Muscle of arm (tissue), 14 donors: Measurements from ENCODE around the gene TRIM45. TPM values are rescaled to one million over a fixed set of nuclear protein-coding genes. Genes with fewer than 3 reads are reported as not detected.
A peak's percentile ranks its signal among the peaks of the same experiment; 100 is the strongest.
"Not testable (repeated sequence)": the region's sequence is repeated elsewhere in the genome, so short reads cannot be mapped to it uniquely, and the experiment has no call there.

Experiments used
- DNase-seq: peaks from one replicate; pipeline ENCODE4 v3.0.0-alpha.2; 2013
- long read RNA-seq, 11 donors: transcript quantifications; one replicate each; lab custom pipeline, GENCODE V29; 2026
- polyA plus RNA-seq, 12 donors: library from polyadenylated mRNA; unstranded; fragments of 120-200 nt; gene quantifications; one replicate each; pipeline ENCODE4 v1.2.1, GENCODE V29; 2013; ENCODE audit not compliant: insufficient read length in 12 of 12

The TRIM45 gene
- polyA plus RNA-seq, result 100 to 1,000 TPM in 1 of 12 donors, 10 to 100 TPM in 11; 10.5 to 122 (median 18.4) TPM
- long read RNA-seq, donor 1, partial matches to known transcripts, result 0 of 1 reads
- long read RNA-seq, donor 1, other reads (novel, unspliced or antisense), result 0 of 1 reads
- long read RNA-seq, donor 2, transcript TRIM45-201 (6 exons, 3,515 nt), result major isoform, 6 of 6 reads
- long read RNA-seq, donor 2, partial matches to known transcripts, result 0 of 6 reads
- long read RNA-seq, donor 2, other reads (novel, unspliced or antisense), result 0 of 6 reads
- long read RNA-seq, donor 3, partial matches to known transcripts, result 0 of 3 reads
- long read RNA-seq, donor 3, other reads (novel, unspliced or antisense), result 0 of 3 reads
- long read RNA-seq, donor 4, result 0 reads
- long read RNA-seq, donor 5, partial matches to known transcripts, result 0 of 4 reads
- long read RNA-seq, donor 5, other reads (novel, unspliced or antisense), result 0 of 4 reads
- long read RNA-seq, donor 6, partial matches to known transcripts, result 0 of 1 reads
- long read RNA-seq, donor 6, other reads (novel, unspliced or antisense), result 0 of 1 reads
- long read RNA-seq, donor 7, partial matches to known transcripts, result 0 of 3 reads
- long read RNA-seq, donor 7, other reads (novel, unspliced or antisense), result 0 of 3 reads
- long read RNA-seq, donor 8, partial matches to known transcripts, result 26 of 30 reads
- long read RNA-seq, donor 8, other reads (novel, unspliced or antisense), result 0 of 30 reads
- long read RNA-seq, donor 9, partial matches to known transcripts, result 8 of 9 reads
- long read RNA-seq, donor 9, other reads (novel, unspliced or antisense), result 0 of 9 reads
- long read RNA-seq, donor 10, partial matches to known transcripts, result 0 of 10 reads
- long read RNA-seq, donor 10, other reads (novel, unspliced or antisense), result 6 of 10 reads
- long read RNA-seq, donor 11, result 0 reads

DNA sequence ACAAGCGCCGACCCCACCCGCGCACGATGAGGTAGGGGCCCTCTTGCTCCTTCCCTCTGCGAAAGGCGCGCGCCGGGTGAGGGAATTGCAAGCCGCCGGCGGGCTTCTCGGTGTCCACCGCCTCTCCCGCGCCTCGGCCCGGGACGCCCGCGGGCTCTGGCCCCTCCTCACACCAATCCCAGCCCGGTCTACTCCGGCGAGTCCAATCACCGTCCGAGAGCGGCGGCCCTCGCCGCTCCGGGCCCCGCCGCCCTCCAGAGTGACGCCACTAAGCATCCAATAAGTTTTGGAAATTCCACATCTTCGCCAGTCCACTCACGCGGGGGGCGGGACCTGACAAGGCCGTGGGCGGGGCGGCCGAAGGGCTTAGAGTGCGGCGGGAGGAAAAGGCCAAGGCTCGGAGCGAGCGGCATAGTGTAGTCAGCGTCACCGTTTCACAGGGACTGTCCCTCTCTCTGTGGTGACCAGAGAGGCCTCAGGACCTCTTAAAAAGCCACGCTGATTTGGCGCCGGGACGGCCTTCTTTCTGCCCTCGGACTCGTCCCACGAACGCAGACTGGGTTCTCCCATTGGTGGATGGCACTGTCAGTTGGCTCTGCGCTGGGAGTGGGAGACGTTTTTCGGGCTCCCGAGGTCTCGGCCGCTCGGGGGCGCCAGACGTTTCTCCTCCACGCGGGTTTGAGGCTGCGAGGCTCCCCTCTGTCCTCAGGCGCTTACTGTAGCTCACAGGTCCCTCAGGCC, at the start of gene TRIM45:
TRIM45 (minus strand) TSS at position 161 of the 741 bp plus-strand sequence. CDS start 548 bp downstream, outside the sequence.
- peak; percentile 96 for DNase-seq

GRCh38 chr1:117169871-117170596, 48.5 kb upstream of the TRIM45 start:
- no peak for DNase-seq

GRCh38 chr1:117167402-117167801, 45.9 kb upstream of the TRIM45 start:
- no peak for DNase-seq

- no peak for DNase-seq
Measured at GRCh38 chr1:117166076-117166475, 44.5 kb upstream of the TRIM45 start.

- DNase-seq, result no peak
Measured at GRCh38 chr1:117164209-117164608, 42.7 kb upstream of the TRIM45 start.

DNA sequence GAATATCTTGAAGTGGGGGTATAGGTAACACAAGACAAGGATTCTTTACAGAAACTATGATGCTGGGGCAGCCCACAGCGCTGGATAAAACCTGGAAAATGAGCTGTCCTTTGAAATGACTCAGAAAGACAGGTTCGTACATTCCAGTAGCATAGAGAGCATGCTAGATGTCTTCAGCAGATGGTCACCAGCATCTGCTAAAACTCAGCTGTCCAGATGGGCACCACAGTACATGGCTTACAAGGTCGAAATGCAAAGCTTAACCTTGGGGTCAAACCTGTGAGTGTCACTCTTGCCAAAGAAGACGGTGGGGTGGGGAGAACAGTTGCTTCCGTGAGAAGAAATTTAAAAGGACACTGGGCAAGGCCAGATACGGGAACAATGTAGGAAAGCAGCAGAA, 41.3 kb upstream of the TRIM45 start:
- DNase-seq, result no peak

- DNase-seq, result no peak
Measured at GRCh38 chr1:117161887-117162286, 40.3 kb upstream of the TRIM45 start.

DNA sequence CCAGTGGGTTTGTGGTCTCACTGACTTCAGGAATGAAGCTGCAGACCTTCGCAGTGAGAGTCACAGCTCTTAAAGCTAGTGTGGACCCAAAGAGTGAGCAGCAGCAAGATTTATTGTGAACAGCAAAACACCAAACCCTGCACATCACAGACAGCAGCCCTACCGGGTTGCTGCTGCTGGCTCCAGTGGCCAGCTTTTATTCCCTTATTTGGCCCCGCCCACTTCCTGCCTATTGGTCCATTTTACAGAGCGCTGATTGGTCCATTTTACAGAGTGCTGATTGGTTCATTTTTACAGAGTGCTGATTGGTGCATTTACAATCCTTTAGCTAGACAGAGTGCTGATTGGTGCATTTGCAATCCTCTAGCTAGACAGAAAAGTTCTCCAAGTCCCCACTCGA, 29.8 kb upstream of the TRIM45 start:
- not testable (repeated sequence) for DNase-seq

GRCh38 chr1:117150316-117150715, 28.8 kb upstream of the TRIM45 start:
- no peak for DNase-seq

DNA sequence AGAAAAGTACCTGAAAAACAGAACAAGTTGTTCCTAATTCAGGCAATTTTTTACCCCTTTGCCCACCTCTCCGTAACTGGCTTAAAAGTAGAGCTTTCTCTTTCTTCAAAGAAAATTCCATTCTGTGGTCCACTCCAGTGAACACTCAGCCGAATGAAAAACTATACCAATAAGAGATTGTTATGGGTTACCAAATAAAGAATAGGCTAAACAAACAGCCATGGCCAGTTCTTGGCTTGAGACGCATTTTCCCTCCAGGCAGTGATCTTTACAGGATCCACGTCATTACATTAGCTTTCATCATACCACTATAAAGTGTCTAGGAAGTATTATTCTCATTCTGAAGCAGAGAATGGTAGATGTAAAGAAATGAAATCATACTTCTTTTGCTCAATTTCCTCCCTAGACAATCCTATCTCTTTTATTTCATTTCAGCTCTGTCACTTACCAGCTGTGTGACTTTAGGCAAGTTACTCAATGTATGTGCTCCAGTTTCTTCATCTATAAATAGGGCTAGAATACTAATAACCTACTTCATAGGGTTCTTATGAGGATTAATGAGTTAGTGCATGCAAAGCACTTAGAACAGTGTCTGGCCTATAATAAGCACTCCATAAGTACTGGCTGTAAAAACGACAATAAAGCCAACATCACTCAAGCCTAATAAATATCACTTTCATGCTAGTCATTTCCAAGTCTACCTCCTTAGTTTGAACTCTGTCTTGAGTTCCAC, 26.5 kb upstream of the TRIM45 start:
- no peak for DNase-seq

DNA sequence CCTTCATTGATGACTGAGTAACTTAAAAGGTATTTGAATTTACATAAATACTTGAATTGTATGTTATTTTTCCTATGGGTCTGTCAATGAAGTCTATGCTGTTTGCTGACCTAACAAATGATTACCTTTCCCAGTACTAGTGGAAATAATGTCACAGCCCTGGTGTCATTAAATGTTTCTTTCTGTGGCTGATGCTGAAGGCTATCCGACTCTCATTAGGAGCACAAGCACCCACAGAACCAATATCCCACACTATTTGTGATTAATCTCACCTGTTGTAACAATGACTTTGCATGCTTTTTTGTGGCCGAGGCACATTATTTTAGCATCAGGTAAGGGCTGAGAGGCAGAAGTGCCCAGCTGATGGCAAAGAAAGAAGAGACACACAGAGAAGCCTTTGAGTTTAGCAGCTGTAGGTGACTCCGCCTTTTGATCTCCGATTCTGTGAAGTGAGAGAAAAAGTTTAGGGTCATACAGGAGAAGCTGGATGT, 25.8 kb upstream of the TRIM45 start:
- DNase-seq, result no peak

DNA sequence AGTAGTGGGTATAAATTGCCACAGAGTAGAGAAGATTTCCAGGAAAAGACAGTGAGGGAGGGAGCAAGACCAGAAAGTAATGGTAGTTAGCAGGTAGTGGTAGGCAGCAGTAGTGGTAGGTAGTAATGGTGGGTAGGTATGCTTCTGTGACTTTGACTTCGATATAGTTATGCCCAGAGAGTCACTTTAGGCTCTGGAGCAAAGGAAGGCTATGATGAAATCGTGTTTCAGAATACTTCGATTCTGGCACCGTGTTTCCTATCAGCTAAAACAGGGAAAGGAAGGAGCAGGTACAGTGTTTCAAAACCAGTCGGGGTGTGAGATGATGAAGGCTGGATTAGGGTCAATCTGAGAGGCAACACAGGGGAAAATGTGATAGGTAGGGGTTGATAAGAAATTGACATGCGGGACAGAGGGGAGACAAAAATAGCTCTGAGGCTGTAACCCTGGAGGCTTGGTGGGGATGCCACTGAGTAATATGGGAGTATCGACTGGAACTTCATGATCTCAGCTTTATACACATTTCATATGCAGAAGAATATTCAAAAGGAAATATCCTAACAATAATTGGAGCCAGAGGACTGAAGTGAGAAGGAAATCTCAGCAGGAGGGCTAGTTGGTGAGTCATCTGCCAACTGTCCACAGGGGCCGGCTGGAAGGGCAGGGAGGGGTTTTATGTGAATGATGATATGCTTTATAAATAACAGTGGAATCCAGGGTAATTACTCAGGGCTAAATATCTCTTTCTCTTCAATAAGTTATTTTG, 25.2 kb upstream of the TRIM45 start:
- DNase-seq, result no peak

DNA sequence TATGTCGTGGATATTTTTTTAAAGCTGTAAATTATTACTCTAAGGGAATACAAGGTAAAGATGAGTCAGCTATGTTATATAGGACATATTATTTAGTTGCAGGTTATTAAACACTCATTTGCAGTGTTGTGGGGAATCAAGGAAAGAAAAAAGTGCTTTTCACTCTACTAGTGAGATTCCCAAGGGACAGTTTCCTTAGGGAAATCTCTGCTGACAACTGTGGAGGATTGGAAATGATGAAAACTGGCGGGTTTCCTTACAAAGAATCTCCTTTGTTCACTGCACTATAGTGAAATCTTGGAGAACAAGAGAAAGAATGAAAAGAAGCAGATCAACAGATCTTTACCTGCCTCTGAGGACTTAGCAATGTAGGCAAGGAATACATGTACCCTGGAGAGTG, 24.5 kb upstream of the TRIM45 start:
- DNase-seq, result no peak

- no peak for DNase-seq
Measured at GRCh38 chr1:117143871-117144270, 22.3 kb upstream of the TRIM45 start.

GRCh38 chr1:117143172-117143571, 21.6 kb upstream of the TRIM45 start:
- DNase-seq, result no peak

- no peak for DNase-seq
Measured at GRCh38 chr1:117142200-117142599, 20.7 kb upstream of the TRIM45 start.

DNA sequence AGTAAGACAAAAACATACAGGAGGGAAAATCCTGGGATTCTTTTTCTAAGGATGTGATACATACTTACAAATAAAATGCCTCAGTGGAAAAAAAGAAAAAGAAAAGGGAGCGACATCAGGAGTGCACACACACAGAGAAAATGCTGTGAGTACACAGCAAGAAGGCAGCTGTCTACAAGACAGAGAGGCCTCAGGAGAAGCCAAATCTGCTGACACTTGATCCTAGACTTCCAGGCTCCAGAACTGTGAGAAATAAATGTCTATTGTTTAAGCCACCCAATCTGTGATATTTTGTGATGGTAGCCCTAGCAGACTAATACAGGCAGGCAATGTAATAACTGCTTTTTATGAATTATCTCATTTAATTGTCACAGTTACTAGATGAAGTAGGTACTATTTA, 17.0 kb upstream of the TRIM45 start:
- DNase-seq, result no peak

- no peak for DNase-seq
Measured at GRCh38 chr1:117138106-117138505, 16.6 kb upstream of the TRIM45 start.

GRCh38 chr1:117137281-117137855, 15.8 kb upstream of the TRIM45 start:
- DNase-seq, result no peak
